Putamen (tissue), 1 donor: ENCODE measurements around the gene MARVELD2.
"Not testable (repeated sequence)": the region's sequence is repeated elsewhere in the genome, so short reads cannot be mapped to it uniquely, and the experiment has no call there.

ENCODE experiments used
- DNase-seq: peaks from one replicate; pipeline ENCODE4 v3.0.0-alpha.2; 2016; ENCODE audit warnings: low spot score

MARVELD2 gene

DNA sequence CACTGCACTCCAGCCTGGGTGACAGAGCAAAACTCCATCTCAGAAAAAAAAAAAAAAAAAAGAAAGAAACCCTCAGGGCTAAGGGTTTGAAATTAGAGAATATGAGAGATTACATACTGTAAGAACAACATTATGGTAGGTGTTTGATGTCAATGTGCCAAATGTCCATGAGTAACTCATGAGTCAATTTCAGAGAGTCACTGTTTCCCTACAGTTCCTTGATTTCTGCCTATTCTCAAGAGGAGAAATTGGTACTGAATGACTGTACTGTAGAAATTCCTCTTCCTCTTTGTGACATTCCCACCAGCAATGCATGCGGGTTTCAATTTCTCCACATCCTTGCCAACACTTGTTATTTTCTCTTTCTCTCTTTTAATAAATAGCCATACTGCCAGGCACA, 35.2 kb downstream of the MARVELD2 start:
- no peak for DNase-seq

DNA sequence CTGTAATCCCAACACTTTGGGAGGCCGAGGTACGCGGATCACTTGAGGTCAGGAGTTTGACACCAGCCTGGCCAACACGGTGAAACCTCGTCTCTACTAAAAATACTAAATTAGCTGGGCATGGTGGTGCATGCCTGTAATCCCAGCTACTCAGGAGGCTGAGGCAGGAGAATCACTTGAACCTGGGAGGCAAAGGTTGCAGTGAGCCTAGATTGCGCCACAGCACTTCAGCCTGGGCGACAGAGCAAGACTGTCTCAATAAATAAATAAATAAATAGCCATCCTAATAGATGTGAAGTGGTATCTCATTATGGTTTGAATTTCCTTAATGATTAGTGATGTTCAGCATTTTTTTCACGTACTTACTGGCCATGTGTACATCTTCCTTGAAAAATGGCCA, 35.6 kb downstream of the MARVELD2 start:
- not testable (repeated sequence) for DNase-seq

DNA sequence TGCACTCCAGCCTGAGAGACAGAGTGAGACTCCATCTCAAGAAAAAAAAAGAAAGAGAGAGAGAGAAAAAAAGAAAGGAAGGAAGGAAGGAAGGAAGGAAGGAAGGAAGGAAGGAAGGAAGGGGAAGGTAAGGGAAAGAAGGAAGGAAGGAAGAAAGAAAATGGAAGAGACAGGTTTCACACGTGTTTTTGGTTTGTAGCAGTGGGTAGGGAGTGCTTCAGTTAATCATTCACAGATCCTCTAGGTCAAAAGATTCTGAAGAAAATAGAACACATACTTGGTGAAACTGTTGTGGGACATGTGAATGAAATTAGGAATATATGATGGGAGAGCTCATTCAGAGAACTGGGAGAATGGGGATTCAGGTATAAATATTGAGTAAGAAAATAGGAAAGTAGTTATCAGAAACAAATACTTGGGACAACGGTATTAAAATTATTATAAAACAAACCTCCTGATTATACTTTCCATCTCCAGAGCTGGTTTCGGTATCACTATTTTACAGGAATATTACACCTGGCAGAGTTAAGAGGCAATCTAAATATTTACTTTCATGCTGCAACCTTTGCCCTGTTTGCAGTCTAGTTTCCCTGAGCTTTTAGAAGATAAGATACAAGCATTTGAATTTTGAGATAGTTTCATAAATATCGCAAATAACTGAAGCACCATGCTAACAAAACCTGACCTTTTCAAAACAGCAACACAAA, 37.2 kb downstream of the MARVELD2 start:
- no peak for DNase-seq

DNA sequence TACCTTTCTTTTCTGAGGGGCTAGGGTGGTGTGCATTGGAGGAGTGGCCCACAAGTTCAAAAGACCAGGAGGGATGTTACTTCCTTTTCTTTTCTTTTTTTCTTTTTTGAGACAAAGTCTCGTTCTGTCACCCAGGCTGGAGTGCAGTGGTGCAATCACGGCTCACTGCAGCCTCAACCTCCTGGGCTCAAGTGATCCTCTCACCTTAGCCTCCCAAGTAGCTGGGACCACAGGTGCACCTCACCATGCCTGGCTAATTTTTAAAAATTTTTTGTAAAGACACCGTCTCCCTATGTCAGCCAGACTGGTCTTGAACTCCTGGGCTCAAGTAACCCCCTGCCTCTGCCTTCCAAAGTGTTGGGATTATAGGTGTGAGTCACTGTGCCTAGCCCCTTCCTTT, 38.6 kb downstream of the MARVELD2 start:
- DNase-seq = not testable (repeated sequence)

DNA sequence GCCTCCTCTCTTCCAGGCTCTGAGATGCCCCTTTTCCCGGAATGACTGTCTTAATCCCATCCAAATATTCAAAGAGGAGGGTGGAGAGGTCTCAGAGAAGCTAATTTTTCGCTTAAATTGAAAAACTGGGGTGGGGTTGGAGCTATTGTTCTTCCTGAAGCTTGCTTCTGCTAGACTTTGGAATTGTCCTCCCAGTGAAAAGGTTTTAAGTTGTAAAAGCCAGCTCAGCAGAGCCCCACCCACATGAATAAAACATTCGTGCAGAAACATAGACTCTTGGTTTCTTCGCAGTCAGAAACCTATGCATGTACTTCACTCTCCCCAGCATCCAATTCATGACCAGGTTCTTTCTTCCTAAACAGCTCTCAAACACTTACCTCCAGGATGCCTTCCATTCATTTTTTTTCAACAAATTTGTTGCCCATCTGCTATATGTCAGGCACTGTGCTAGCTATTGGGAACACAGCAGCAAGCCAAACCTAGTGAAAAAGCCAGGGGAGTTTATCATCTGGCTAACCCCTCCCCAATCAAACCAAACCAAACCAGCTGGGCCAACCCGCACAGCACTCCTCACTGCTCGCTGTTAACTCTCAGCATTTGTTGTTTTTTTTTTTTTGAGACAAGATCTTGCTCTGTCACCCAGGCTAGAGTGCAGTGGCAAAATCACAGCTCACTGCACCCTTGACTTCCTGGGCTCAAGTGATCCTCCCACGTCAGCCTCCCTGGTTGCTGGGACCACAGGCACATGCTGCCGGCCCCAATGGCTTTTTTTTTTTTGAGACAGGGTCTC, 39.7 kb downstream of the MARVELD2 start:
- no peak for DNase-seq

DNA sequence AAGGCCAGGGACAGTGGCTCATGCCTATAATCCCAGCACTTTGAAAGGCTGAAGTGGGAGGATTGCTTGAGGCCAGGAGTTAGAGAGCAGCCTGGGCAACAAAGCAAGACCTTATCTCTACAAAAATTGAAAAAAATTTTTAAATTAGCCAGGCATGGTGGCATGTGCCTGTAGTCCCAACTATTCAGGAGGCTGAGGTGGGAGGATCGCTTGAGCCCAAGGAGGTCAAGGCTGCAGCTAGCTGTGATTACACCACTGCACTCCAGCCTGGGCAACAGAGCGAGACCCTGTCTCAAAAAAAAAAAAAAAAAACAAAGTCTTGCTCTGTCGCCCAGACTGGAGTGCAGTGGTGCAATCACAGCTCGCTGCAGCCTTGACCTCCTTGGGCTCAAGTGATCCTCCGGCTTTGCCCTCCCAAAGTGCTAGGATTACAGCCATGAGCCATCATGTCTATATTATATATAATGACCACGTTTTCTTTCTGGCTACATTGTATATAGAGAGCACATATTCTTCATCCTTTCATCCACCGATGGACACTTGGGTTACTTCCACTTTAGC, 40.6 kb downstream of the MARVELD2 start:
- not testable (repeated sequence) for DNase-seq

DNA sequence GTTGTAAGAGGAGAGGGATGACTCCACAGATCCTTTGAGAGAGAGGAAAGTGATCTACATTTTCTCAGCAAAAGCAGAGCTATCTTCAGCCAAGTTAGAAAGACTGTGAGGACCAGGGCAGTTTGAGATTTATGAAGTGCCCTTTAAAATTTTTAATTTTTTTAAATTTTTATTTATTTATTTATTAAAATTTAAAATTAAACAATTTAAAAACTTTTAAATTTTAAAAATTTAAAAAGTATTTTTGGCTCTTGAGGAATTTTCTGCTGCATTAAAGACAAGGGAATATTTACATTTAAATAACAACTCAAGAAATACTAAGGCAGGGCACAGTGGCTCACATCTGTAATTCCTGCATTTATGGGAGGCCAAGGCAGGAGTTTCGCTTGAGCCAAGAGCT, 47.3 kb downstream of the MARVELD2 start:
- DNase-seq = no peak

DNA sequence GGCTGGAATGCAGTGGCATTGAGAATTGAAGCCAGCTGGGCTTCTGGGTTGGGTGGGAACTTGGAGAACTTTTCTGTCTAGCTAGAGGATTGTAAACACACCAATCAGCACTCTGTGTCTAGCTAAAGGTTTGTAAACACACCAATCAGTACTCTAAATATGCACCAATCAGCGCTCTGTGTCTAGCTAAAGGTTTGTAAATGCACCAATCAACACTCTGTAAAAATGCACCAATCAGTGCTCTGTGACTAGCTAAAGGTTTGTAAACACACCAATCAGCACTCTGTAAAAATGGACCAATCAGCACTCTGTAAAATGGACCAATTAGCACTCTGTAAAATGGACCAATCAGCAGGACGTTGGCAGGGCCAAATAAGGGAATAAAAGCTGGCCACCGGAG, 51.5 kb downstream of the MARVELD2 start:
- not testable (repeated sequence) for DNase-seq

DNA sequence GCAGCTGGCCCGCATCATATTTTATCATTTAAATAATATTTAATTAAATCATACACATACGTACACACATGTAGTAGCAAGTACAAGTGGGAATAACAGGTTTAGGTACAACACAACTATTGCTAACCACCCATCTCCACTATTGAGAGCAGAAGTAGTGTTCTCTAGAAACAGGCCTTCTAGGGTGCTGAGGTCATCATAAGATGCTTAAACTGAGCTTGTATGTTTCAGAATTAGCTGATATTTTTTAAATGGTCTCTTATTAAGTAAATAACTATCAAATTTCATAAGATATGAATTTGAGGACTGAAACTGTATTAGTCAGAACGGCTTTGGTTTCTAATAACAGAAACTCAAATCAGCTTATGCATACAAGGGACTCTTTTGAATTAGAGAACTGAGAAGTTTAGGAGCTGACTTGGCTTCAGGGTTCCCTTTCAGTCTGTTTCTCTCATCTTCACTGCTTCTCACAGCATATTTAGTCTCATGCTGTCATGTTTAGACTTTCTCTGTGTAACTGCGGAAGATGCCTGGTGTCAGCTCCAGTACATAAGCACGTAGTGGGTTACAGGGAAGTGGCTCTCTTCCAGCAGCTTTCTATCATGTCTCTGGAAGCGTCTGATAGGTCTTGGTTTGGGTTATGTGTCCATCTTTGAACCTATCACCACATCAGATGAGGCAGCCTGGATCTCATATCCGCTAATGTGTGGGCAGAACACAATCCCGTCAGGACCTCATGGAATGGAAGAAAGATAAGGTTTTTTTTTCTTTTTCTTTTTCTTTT, 52.7 kb downstream of the MARVELD2 start:
- DNase-seq = no peak

DNA sequence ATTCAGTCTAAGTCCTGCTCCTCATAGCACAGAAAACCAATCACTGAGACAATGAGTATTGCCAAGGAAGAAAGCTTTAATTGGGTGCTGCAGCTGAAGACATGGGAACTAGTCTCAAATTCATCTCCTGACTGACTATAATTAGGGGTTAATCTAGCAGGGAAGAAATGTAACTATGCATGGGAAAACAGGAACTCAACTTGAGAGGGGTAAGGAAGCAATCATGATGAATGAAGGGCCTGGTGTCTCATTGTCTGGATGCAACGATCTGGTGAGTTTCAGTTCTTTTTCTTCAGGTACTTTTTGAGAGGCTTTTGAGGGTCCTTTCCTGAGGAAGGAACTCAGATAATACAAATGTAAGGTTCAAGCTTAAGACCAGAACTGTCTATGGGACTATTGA, 53.7 kb downstream of the MARVELD2 start:
- no peak for DNase-seq

DNA sequence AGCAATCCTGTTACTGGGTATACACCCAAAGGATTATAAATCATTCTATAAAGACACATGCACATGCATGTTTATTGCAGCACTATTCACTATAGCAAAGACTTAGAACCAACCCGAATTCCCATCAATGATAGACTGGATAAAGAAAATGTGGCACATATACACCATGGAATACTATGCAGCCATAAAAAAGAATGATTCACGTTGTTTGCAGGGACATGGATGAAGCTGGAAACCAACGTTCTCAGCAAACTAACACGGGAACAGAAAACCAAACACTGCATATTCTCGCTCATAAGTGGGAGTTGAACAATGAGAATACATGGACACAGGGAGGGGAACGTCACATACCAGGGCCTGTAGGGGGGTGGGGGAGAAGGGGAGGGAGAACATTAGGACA, 56.6 kb downstream of the MARVELD2 start:
- DNase-seq = not testable (repeated sequence)

DNA sequence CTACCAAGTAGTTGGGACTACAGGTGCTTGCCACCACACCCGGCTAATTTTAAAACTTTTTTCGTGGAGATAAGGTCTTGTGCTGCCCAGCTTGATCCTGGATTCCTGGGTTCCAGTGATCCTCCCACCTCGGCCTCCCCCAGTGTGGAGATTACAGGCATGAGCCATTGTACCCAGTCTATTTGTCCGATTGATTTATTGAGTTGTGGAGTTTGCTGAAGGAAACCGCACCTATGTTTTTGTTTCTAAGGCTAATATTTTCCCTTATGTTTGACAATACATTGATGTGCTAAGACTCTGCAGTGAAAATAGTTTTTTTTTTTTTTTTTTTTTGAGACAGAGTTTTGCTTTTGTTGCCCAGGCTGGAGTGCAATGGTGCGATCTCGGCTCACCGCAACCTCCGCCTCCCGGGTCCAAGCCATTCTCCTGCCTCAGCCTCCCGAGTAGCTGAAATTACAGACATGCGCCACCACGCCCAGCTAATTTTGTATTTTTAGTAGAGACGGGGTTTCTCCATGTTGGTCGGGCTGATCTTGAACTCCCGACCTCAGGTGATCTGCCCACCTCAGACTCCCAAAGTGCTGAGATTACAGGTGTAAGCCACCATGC, 57.7 kb downstream of the MARVELD2 start:
- not testable (repeated sequence) for DNase-seq

DNA sequence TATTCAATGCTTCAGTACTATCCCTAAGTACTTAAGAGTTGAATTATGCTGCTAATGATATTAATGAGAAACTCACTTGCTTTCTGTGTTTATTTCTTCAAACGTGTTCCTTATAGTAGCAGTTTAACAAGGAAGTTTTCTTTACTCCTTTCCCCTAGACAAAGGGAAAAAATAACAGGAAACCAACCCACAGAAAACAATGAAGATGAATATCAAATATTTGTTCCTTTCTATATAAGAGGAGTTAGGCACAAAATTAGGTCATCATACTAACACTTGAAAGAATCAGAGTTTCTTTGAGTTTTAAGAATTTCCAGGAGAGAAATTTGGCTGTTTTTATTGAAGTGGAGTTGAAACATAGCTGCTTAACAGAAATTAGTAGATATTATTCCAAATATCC, 62.3 kb downstream of the MARVELD2 start:
- no peak for DNase-seq

DNA sequence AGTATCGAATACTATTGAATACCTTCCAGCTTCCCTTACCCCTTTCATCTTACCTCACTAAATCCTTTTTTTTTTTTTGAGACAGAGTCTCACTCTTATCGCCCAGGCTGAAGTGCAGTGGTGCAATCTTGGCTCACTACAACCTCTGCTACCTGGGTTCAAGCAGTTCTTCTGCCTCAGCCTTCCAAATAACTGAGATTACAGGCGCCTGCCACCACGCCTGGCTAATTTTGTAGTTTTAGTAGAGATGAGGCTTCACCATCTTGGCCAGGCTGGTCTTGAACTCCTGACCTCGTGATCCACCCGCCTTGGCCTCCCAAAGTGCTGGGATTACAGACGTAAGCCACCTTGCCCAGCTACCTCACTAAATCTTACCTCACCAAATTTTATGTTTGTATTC, 63.4 kb downstream of the MARVELD2 start:
- not testable (repeated sequence) for DNase-seq

DNA sequence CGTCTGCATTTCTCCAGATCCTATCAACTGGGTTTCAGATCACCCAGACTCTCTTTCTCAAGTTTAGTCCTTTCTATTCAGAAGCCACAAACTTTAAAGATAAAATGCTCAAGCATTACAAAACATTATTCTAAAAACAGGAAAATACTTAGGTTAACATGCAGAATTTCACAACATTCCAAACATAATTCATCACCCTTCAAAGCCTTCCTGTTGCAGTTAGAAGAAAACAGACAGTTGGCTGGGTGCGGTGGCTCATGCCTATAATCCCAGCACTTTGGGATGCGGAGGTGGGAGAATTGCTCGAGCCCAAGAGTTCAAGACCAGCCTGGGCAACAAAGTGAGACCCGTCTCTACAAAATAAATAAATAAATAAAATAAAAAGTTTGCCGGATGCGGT, 70.0 kb downstream of the MARVELD2 start:
- no peak for DNase-seq

DNA sequence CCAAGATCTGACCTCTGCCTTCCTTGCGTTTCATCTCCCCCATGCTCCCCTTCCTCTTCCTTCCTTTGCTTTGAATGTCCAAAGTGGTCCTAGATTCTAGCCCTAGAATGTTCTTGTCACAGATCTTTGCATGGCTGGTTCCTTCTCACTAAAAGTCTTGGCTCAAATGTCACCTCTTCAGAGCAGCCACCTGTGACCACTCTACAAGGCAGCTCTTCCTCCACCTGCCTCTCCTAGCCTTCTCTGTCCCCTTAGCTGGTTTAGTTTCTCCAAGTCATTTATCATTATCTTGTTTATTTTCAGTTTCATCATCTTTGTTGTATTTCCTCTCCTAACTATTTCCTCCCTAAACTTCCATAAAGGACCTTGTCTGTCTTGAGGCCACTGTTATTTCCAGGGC, 70.6 kb downstream of the MARVELD2 start:
- DNase-seq = no peak

DNA sequence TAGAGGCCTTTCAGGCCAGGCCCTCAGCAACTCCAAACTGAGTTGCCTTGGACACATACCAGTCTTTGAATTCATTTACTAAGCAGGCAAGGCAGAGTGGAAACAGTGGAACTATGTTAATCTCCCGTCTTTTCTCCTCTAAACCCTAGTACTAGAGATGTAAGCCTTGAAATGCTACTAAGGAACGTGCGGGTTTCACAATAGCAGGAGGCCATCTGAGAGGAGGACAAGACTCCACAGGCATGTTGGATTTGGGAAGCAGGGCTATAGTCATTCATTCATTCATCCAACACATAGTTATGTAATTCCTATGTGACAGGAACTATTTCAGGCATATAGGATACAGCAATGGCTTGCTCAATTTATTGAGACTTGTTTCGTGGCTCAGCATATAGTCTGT, 74.3 kb downstream of the MARVELD2 start:
- no peak for DNase-seq

DNA sequence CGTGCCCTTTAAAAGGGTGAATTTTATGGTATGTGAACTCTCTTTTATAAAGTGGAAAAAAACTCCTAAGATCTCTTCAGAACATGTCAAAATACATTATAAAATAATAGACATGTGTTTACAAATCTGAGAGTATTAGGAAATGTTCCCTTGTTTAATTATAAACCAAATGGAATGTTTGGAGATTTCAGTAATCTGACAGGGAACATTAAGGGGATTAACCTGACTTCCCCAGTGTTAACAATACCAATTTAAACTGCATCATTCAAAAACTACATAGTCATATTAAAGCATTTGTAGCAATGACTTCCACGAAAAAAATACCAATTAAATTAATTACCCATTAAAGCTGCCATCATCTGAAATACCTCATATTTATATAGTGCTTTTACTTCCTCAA, 76.1 kb downstream of the MARVELD2 start:
- DNase-seq = no peak

DNA sequence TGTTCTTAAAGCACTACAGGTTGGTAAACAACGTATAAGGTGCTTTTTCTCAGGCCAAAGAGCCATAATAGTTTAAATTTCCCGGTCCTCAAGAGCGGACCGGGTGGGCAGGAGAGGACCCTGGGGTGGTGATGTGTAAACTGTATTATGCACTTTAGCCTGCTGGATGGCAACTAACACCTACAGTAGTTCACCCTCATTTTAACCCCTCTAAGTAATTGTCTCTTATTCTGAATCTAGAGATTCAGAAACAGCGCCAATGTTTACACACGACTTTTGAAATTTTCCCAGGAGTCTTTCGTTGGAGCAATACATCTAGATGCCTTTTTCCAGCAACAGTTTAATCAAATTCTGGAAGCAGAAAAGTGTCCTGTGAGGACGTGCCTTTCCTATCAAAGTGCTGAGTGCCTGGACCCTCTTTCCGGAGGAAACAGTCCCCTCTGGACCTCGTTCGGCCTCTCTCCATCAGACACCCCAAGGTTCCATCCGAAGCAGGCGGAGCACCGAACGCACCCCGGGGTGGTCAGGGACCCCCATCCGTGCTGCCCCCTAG, 77.0 kb downstream of the MARVELD2 start:
- no peak for DNase-seq

DNA sequence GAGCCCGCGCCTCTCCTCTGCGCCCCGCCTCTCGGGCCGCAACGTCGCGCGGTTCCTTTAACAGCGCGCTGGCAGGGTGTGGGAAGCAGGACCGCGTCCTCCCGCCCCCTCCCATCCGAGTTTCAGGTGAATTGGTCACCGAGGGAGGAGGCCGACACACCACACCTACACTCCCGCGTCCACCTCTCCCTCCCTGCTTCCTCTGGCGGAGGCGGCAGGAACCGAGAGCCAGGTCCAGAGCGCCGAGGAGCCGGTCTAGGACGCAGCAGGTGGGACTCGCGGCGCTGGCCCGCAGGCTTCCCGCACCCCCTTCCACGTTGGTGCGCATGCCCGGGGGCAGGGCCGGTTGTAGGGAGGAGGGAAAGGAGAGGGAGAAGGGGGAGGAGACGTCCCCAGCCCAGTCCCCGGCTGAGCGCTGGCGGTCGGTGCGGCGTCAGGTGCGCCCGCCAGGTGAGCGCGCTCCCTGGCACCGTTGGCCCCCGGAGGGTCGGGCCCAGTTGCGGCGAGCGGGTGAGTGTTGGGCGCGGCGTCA, 77.5 kb downstream of the MARVELD2 start, which contains the start of gene OCLN:
OCLN (plus strand) TSS at position 400 of the 532 bp plus-strand sequence. CDS start 11,455 bp downstream, outside the sequence.
- DNase-seq = no peak

DNA sequence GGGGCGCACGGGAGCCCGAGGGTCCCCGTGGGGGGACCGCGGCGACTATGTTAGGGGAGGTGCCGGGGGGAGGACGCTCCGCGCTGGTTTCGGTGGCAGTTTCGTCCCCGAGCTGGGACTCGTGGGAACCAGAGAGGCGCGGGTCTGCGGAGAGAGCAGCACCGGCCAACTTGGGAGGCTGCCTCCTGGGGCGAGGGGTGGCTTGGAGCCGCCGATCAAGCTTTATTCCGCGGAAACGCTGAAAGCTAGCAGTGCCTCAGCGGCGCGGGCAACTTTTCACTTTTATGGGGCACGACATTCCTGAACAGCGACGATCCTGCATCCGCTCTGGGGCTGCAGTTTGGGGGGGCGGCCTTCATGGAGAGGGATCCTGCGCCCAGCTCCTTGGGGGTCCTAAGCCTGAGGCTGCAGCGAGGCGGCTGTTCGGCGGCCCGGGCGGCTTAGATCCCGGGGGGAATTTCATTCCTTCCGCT, 78.0 kb downstream of the MARVELD2 start:
- no peak for DNase-seq
